ENCODE data around the gene C2CD5.

Gene C2CD5

DNA sequence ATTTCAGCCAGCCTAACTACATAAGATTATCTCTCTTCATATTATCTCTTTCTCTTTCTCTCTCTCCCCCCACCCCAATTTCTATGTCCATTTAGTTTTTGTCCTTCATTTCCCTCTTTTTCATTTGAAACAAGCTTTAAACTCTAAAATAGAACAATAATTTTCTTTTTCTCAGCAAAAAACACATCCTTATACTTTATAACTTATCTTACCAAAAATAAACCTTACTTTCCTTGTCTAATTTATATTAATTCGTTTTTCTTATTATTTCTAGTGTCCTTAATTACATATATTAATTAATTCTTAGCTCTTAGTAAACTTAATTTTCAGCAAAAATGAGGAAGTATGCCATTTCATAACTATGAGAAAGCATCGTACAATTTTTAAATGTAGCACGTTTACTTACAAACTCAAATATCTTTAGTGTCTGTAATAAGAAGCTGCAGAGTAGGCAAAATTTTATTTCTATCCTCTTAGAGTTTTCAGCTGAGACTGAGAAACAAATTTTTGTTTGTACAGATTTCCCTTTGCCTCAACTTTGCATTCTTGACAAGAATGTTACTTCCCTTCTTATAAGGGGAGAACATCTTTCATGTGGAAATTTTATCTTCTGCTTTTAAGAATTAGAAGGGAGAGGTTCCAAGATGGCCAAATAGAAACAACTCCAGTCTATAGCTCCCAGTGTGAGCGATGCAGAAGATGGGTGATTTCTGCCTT, 144.7 kb downstream of the C2CD5 start:
- Histone ChIP-seq H3K4me2 (ENCODE audit: insufficient read depth, low read length) (no peak overlapping the region), H3K27me3 (ENCODE audit: insufficient read depth, low read length, poor library complexity) (no peaks in the 10 kb centered on the region), H3K9me3 (ENCODE audit: insufficient read depth, low read length, severe bottlenecking) (no peaks in the 10 kb centered on the region), H4K20me1 (ENCODE audit: insufficient read depth, low read length) (no peaks in the 10 kb centered on the region), H2AFZ (ENCODE audit: low read depth, low read length) (no peak overlapping the region), H3K9ac (ENCODE audit: low read depth, low read length) (no peak overlapping the region), H3K79me2 (ENCODE audit: insufficient read depth, low read length) (no peaks in the 10 kb centered on the region), H3K27ac (ENCODE audit: low read length) (no peak overlapping the region), H3K36me3 (ENCODE audit: insufficient read depth, low read length) (no peaks in the 10 kb centered on the region), H3K4me1 (ENCODE audit: insufficient read depth, low read length) (peaks cover 11% of the 10 kb centered on the region), H3K4me3 (ENCODE audit: low read depth in 1 of 2, low read length in 2 of 2) (no peak overlapping the region)
- DNase-seq (no peak), ATAC-seq (ENCODE audit: insufficient read depth, low read depth) (no peak)
- TF ChIP-seq EZH2 (IDR thresholded peaks at IDR 0.05; ENCODE audit: borderline replicate concordance, low read depth, low read length, severe bottlenecking): no peak
- TF ChIP-seq, protein P1, sequence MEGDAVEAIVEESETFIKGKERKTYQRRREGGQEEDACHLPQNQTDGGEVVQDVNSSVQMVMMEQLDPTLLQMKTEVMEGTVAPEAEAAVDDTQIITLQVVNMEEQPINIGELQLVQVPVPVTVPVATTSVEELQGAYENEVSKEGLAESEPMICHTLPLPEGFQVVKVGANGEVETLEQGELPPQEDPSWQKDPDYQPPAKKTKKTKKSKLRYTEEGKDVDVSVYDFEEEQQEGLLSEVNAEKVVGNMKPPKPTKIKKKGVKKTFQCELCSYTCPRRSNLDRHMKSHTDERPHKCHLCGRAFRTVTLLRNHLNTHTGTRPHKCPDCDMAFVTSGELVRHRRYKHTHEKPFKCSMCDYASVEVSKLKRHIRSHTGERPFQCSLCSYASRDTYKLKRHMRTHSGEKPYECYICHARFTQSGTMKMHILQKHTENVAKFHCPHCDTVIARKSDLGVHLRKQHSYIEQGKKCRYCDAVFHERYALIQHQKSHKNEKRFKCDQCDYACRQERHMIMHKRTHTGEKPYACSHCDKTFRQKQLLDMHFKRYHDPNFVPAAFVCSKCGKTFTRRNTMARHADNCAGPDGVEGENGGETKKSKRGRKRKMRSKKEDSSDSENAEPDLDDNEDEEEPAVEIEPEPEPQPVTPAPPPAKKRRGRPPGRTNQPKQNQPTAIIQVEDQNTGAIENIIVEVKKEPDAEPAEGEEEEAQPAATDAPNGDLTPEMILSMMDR (IDR thresholded peaks at IDR 0.05; ENCODE audit: borderline replicate concordance, extremely low read depth, low read length, poor library complexity, severe bottlenecking): no peak

Data from DND-41 (cell line).